Suppressor macrophage treated with lipopolysaccharide for 4 hours (primary cell): ENCODE results near the gene PLA2G4D.
A peak's percentile ranks its signal among the peaks of the same experiment; 100 is the strongest.

Source experiments
- DNase-seq: peaks from one replicate; pipeline ENCODE4 v3.0.0-alpha.2; 2020

The PLA2G4D gene

GRCh38 chr15:42094512-42094963 is at the start of gene PLA2G4D:
Gene PLA2G4D, minus strand, starts transcription at chr15:42094562. Its CDS starts 103 bp downstream, at chr15:42094459.
- no peak for DNase-seq

GRCh38 chr15:42143356-42143755 is 49.0 kb upstream of the PLA2G4D start:
- no peak for DNase-seq

- no peak for DNase-seq
Observed at GRCh38 chr15:42141795-42142667, 47.7 kb upstream of the PLA2G4D start.

GRCh38 chr15:42141246-42141645 is 46.9 kb upstream of the PLA2G4D start:
- no peak for DNase-seq

- DNase-seq = no peak
Observed at GRCh38 chr15:42140383-42141070, 46.2 kb upstream of the PLA2G4D start.

GRCh38 chr15:42139596-42139995 is 45.2 kb upstream of the PLA2G4D start:
- no peak for DNase-seq

- peak; percentile 39 for DNase-seq
Observed at GRCh38 chr15:42138968-42139386, 44.6 kb upstream of the PLA2G4D start.

- no peak for DNase-seq
Observed at GRCh38 chr15:42138411-42138810, 44.0 kb upstream of the PLA2G4D start.

- DNase-seq = peak; percentile 66
Observed at GRCh38 chr15:42137461-42138261, 43.3 kb upstream of the PLA2G4D start.

GRCh38 chr15:42136513-42136912 is 42.2 kb upstream of the PLA2G4D start:
- no peak for DNase-seq

GRCh38 chr15:42135351-42135750 is 41.0 kb upstream of the PLA2G4D start:
- DNase-seq = no peak

- no peak for DNase-seq
Observed at GRCh38 chr15:42134617-42135245, 40.4 kb upstream of the PLA2G4D start.

GRCh38 chr15:42133886-42134502 is 39.6 kb upstream of the PLA2G4D start:
- DNase-seq = peak; percentile 75

GRCh38 chr15:42133356-42133755 is 39.0 kb upstream of the PLA2G4D start:
- DNase-seq = no peak

- no peak for DNase-seq
Observed at GRCh38 chr15:42131826-42132806, 37.8 kb upstream of the PLA2G4D start.

GRCh38 chr15:42131006-42131405 is 36.6 kb upstream of the PLA2G4D start:
- DNase-seq = no peak

- no peak for DNase-seq
Observed at GRCh38 chr15:42130246-42130986, 36.1 kb upstream of the PLA2G4D start.

- DNase-seq = no peak
Observed at GRCh38 chr15:42129364-42129763, 35.0 kb upstream of the PLA2G4D start.

- DNase-seq = no peak
Observed at GRCh38 chr15:42128476-42128875, 34.1 kb upstream of the PLA2G4D start.

- DNase-seq = no peak
Observed at GRCh38 chr15:42123546-42123945, 29.2 kb upstream of the PLA2G4D start.
